H1 (cell line): Measurements from ENCODE around the gene FJX1. TPM values are rescaled to one million over a fixed set of nuclear protein-coding genes. Genes with fewer than 3 reads are reported as not detected.

Experiments used
- CTCF ChIA-PET: fragments of 300-600 bp; sonication (Branson Sonifier 250); formaldehyde crosslinking; loops from one replicate; lab custom pipeline; 2021; ENCODE audit not compliant: partially characterized antibody; lab: Charles Lee
- POLR2A ChIA-PET: fragments of 300-600 bp; sonication (Branson Sonifier 250); formaldehyde crosslinking; loops from one replicate; lab custom pipeline; 2021; ENCODE audit warnings: inconsistent platforms; ENCODE audit not compliant: partially characterized antibody; lab: Charles Lee
- DNase-seq, 2 experiments: peaks; one replicate each; pipeline versions ENCODE4 v3.0.0 to v3.0.0-alpha.2; 2010 to 2022; ENCODE audit warnings: low spot score in 2 of 2, low read depth in 1 of 2, mixed read lengths in 1 of 2
- FAIRE-seq: peaks from 2 replicates; lab custom pipeline; 2011; peaks lifted over from hg19 to GRCh38; lab: Jason Lieb, UNC
- H2AFZ ChIP-seq: 2 replicates; pipeline ENCODE4 v1.8.1; 2012; ENCODE audit warnings: low read length, inconsistent platforms
- H2AK5ac ChIP-seq: 2 replicates; pipeline ENCODE4 v1.6.1; 2013; ENCODE audit warnings: low read depth, low read length
- H2BK120ac ChIP-seq: replicated peaks from 2 replicates; pipeline ENCODE3; 2013; ENCODE audit warnings: low read depth, low read length, inconsistent platforms
- H2BK12ac ChIP-seq: 2 replicates; pipeline ENCODE4 v1.6.1; 2013; ENCODE audit warnings: low read depth, low read length
- H2BK15ac ChIP-seq: 2 replicates; pipeline ENCODE4 v1.6.1; 2013; ENCODE audit warnings: low read length
- H2BK20ac ChIP-seq: 2 replicates; pipeline ENCODE4 v1.6.1; 2013; ENCODE audit warnings: low read length
- H2BK5ac ChIP-seq: 2 replicates; pipeline ENCODE4 v1.6.1; 2013; ENCODE audit warnings: low read depth, low read length
- H3K14ac ChIP-seq: 2 replicates; pipeline ENCODE4 v1.6.1; 2013; ENCODE audit warnings: inconsistent platforms; ENCODE audit not compliant: insufficient read length
- H3K18ac ChIP-seq: 2 replicates; pipeline ENCODE4 v1.6.1; 2013; ENCODE audit warnings: low read length; ENCODE audit errors: extremely low read depth
- H3K23ac ChIP-seq: 2 replicates; pipeline ENCODE4 v1.6.1; 2013; ENCODE audit warnings: inconsistent platforms; ENCODE audit not compliant: insufficient read length
- H3K23me2 ChIP-seq: 2 replicates; pipeline ENCODE4 v1.6.1; 2013; ENCODE audit warnings: low read depth, low read length
- H3K27ac ChIP-seq: 2 replicates; pipeline ENCODE4 v1.6.1; 2011; ENCODE audit warnings: low read depth, low read length, inconsistent platforms
- H3K27me3 ChIP-seq, 4 experiments: replicated peaks in 1 of 4; 1 replicate in 1 of 4; 2 replicates in 3 of 4; pipeline versions ENCODE4 v1.6.1 to v1.8.1; 2011 to 2013; ENCODE audit warnings: low read length in 3 of 4, mild to moderate bottlenecking in 3 of 4, inconsistent platforms in 2 of 4, mixed read lengths in 2 of 4, moderate library complexity in 1 of 4; ENCODE audit not compliant: control insufficient read depth in 3 of 4, insufficient read depth in 3 of 4; ENCODE audit errors: extremely low read depth in 1 of 4
- H3K36me3 ChIP-seq, 4 experiments: 2 replicates each; pipeline versions ENCODE4 v1.6.1 to v1.8.1; 2011 to 2013; ENCODE audit warnings: mild to moderate bottlenecking in 4 of 4, low read length in 3 of 4, moderate library complexity in 2 of 4, control low read depth in 1 of 4, inconsistent platforms in 1 of 4; ENCODE audit not compliant: insufficient read depth in 4 of 4, control insufficient read depth in 2 of 4
- H3K4ac ChIP-seq: replicated peaks from 2 replicates; pipeline ENCODE3; 2013; ENCODE audit warnings: low read length, low read depth, mixed read lengths, inconsistent platforms; ENCODE audit not compliant: insufficient read length
- H3K4me1 ChIP-seq, 4 experiments: replicated peaks in 1 of 4; 1 replicate in 1 of 4; 2 replicates in 3 of 4; pipeline versions ENCODE4 v1.6.1 to v1.8.1; 2011 to 2013; ENCODE audit warnings: low read length in 3 of 4, inconsistent platforms in 2 of 4, mixed read lengths in 1 of 4; ENCODE audit not compliant: insufficient read depth in 4 of 4, control insufficient read depth in 3 of 4
- H3K4me2 ChIP-seq, 2 experiments: 2 replicates each; pipeline versions ENCODE4 v1.6.1 to v1.8.1; 2011 to 2013; ENCODE audit warnings: low read depth in 2 of 2, low read length in 2 of 2, control low read depth in 1 of 2, inconsistent platforms in 1 of 2, mild to moderate bottlenecking in 1 of 2; ENCODE audit not compliant: insufficient read depth in 1 of 2
- H3K4me3 ChIP-seq, 4 experiments: fragments of 200-600, 300-600 bp in 1 of 4; sonication (generic), shearing (Covaris generic), sonication (Bioruptor Twin) in 1 of 4; 2 replicates each; pipeline versions ENCODE4 v1.5.1 to v1.8.1; 2011 to 2016; ENCODE audit warnings: low read length in 4 of 4, low read depth in 3 of 4, control low read depth in 2 of 4, inconsistent platforms in 2 of 4, mild to moderate bottlenecking in 2 of 4, mixed read lengths in 1 of 4, moderate library complexity in 1 of 4; ENCODE audit not compliant: insufficient read depth in 2 of 4; ENCODE audit errors: extremely low read depth in 1 of 4
- H3K56ac ChIP-seq: replicated peaks from 2 replicates; pipeline ENCODE3; 2013; ENCODE audit warnings: low read depth, mild to moderate bottlenecking, mixed read lengths, low read length, inconsistent platforms; ENCODE audit not compliant: insufficient read length
- H3K79me1 ChIP-seq: 2 replicates; pipeline ENCODE4 v1.6.1; 2013; ENCODE audit warnings: low read depth, low read length, control low read depth
- H3K79me2 ChIP-seq, 2 experiments: 2 replicates each; pipeline versions ENCODE4 v1.6.1 to v1.8.1; 2012 to 2013; ENCODE audit warnings: low read length in 2 of 2, mild to moderate bottlenecking in 2 of 2, inconsistent platforms in 1 of 2; ENCODE audit not compliant: insufficient read depth in 2 of 2, control insufficient read depth in 1 of 2
- H3K9ac ChIP-seq, 4 experiments: replicated peaks in 1 of 4; 1 replicate in 1 of 4; 2 replicates in 3 of 4; pipeline versions ENCODE4 v1.6.1 to v1.8.1; 2011 to 2013; ENCODE audit warnings: low read depth in 3 of 4, low read length in 3 of 4, control low read depth in 2 of 4, mild to moderate bottlenecking in 2 of 4, moderate library complexity in 2 of 4, inconsistent platforms in 1 of 4; ENCODE audit errors: extremely low read depth in 1 of 4
- H3K9me3 ChIP-seq, 2 experiments: 2 replicates each; pipeline versions ENCODE4 v1.6.1 to v1.8.1; 2012 to 2013; ENCODE audit warnings: mild to moderate bottlenecking in 2 of 2, moderate library complexity in 2 of 2, control low read depth in 1 of 2, inconsistent platforms in 1 of 2, low read depth in 1 of 2, low read length in 1 of 2, mixed read lengths in 1 of 2; ENCODE audit not compliant: insufficient read depth in 2 of 2
- H4K20me1 ChIP-seq, 2 experiments: replicated peaks in 1 of 2; 2 replicates each; pipeline versions ENCODE3 to v1.8.1; 2011 to 2013; ENCODE audit warnings: inconsistent platforms in 2 of 2, low read length in 2 of 2, mild to moderate bottlenecking in 1 of 2; ENCODE audit not compliant: insufficient read depth in 2 of 2, control insufficient read depth in 1 of 2
- H4K5ac ChIP-seq: 2 replicates; pipeline ENCODE4 v1.6.1; 2013; ENCODE audit warnings: low read length, low read depth, mixed read lengths, inconsistent platforms; ENCODE audit not compliant: insufficient read length
- H4K8ac ChIP-seq: 2 replicates; pipeline ENCODE4 v1.8.0; 2013; ENCODE audit warnings: mild to moderate bottlenecking, moderate library complexity, low read length, inconsistent platforms; ENCODE audit not compliant: insufficient read depth; ENCODE audit errors: extremely low read depth
- H4K91ac ChIP-seq: replicated peaks from 2 replicates; pipeline ENCODE3; 2013; ENCODE audit warnings: low read length, mixed read lengths, inconsistent platforms; ENCODE audit not compliant: insufficient read length
- CBX5 ChIP-seq: fragments of 300-800, 300-1000 bp; sonication (generic); IDR thresholded peaks from 2 replicates; pipeline ENCODE4 v1.7.1; 2016; ENCODE audit warnings: antibody characterized with exemption, low read length, low read depth
- E2F6 ChIP-seq: IDR thresholded peaks from 2 replicates; pipeline ENCODE4 v1.6.1; 2012; ENCODE audit warnings: inconsistent platforms
- EGR1 ChIP-seq: IDR thresholded peaks from 2 replicates; pipeline ENCODE4 v1.6.1; 2011; ENCODE audit warnings: low read depth, low read length, borderline replicate concordance
- FOSL1 ChIP-seq: IDR thresholded peaks from 2 replicates; pipeline ENCODE4 v1.6.1; 2011; ENCODE audit warnings: mild to moderate bottlenecking, low read depth, low read length, moderate library complexity; ENCODE audit not compliant: insufficient read depth
- GTF2F1 ChIP-seq: IDR thresholded peaks from 2 replicates; pipeline ENCODE4 v1.6.1; 2012; ENCODE audit warnings: low read depth, low read length, improper control_type of control experiment, borderline replicate concordance
- JUND ChIP-seq: IDR thresholded peaks from 2 replicates; pipeline ENCODE4 v1.6.1; 2011; ENCODE audit warnings: mild to moderate bottlenecking, improper control_type of control experiment, low read length
- MAFK ChIP-seq: IDR thresholded peaks from 2 replicates; pipeline ENCODE4 v1.6.1; 2012; ENCODE audit warnings: low read depth, mild to moderate bottlenecking, improper control_type of control experiment, low read length
- NANOG ChIP-seq: IDR thresholded peaks from 2 replicates; pipeline ENCODE4 v1.6.1; 2011; ENCODE audit warnings: low read length, low read depth, mild to moderate bottlenecking, inconsistent platforms; ENCODE audit not compliant: insufficient read depth, poor library complexity, severe bottlenecking
- RAD21 ChIP-seq, 2 experiments: IDR thresholded peaks in 1 of 2; conservative IDR thresholded peaks in 1 of 2; 2 replicates each; pipeline ENCODE4 v1.6.1; 2011; ENCODE audit warnings: low read depth in 2 of 2, low read length in 2 of 2, improper control_type of control experiment in 1 of 2, inconsistent platforms in 1 of 2, mild to moderate bottlenecking in 1 of 2, moderate library complexity in 1 of 2
- SIX5 ChIP-seq: IDR thresholded peaks from 2 replicates; pipeline ENCODE4 v1.6.1; 2011; ENCODE audit warnings: mild to moderate bottlenecking, low read depth, low read length
- SP4 ChIP-seq: IDR thresholded peaks from 2 replicates; pipeline ENCODE4 v1.6.1; 2012; ENCODE audit warnings: low read length, inconsistent platforms
- TAF7 ChIP-seq: optimal IDR thresholded peaks from 2 replicates; pipeline ENCODE3; 2011; ENCODE audit warnings: low read depth, mild to moderate bottlenecking, inconsistent platforms, low read length, moderate library complexity, borderline replicate concordance
- TEAD4 ChIP-seq: IDR thresholded peaks from 2 replicates; pipeline ENCODE4 v1.6.1; 2012; ENCODE audit warnings: low read depth, low read length, inconsistent platforms, mixed read lengths
- WGBS, 2 experiments: shearing (Covaris generic) in 1 of 2; methylation state at CpG; one replicate each; pipeline versions ENCODE4 v1.1.6 to v1.1.7; 2013 to 2015; ENCODE audit warnings: low lambda C conversion rate in 2 of 2, mixed read lengths in 2 of 2, inconsistent platforms in 1 of 2, low coverage in 1 of 2, missing lambda C conversion rate in 1 of 2; ENCODE audit not compliant: insufficient replicate concordance in 2 of 2, insufficient coverage in 1 of 2, insufficient read length in 1 of 2; ENCODE audit errors: extremely low coverage in 1 of 2, missing lambda C conversion rate in 1 of 2; 5-methylcytosine and 5-hydroxymethylcytosine counted together
- polyA plus RNA-seq, 7 experiments: library from polyadenylated mRNA; depleted of rRNA in 3 of 7; stranded (reverse) in 5 of 7; unstranded in 2 of 7; fragments of >200 nt in 5 of 7; fragments of 200-250 nt in 2 of 7; gene quantifications; 1 replicate in 5 of 7; 2 replicates in 1 of 7; 4 replicates in 1 of 7; pipeline versions ENCODE4 v1.2.1 to v1.2.3, GENCODE V29; 2011 to 2013; ENCODE audit warnings: missing spikeins in 2 of 7, mixed read lengths in 2 of 7
- total RNA-seq: library from RNA; stranded (reverse); fragmentation: NEBNext Ultra II Directional; extraction: Animal tissue kit (Norgen Biotek cat#: 25700); gene quantifications from 2 replicates; pipeline ENCODE4 v1.2.1, GENCODE V29; 2021

Gene FJX1
- total and polyA plus RNA-seq, 2 of the 8 experiments (the other 6 are each of a cell fraction or from before 2014, with no cell fraction given): 6.3 to 13.3 TPM

GRCh38 chr11:35606206-35606605 is 12.1 kb upstream of the FJX1 start:
- Histone ChIP-seq H3K9ac (no peak overlapping the region), H4K91ac (no peak overlapping the region), H3K4me3 (no peak overlapping the region), H2BK120ac (no peak overlapping the region), H2AK5ac (no peak overlapping the region), H4K8ac (no peak overlapping the region), H3K14ac (no peak overlapping the region), H2BK15ac (no peak overlapping the region), H2AFZ (no peak overlapping the region), H3K79me2 (no peaks in the 10 kb centered on the region), H2BK20ac (no peak overlapping the region), H3K27me3 (peaks cover 0 to 3% (median 0%) of the 10 kb centered on the region in 4 experiments; a peak in 2 of 7 replicates), H3K23ac (no peak overlapping the region), H3K23me2 (no peaks in the 10 kb centered on the region), H3K4ac (no peak overlapping the region), H3K4me1 (peaks cover 0 to 14% (median 5%) of the 10 kb centered on the region in 4 experiments; a peak in 5 of 7 replicates), H2BK12ac (no peak overlapping the region), H3K4me2 (no peak overlapping the region), H3K27ac (no peak overlapping the region), H3K18ac (no peak overlapping the region), H2BK5ac (no peak overlapping the region), H3K79me1 (no peaks in the 10 kb centered on the region), H3K36me3 (no peaks in the 10 kb centered on the region), H4K5ac (no peak overlapping the region), H3K9me3 (no peaks in the 10 kb centered on the region), H3K56ac (no peak overlapping the region), H4K20me1 (no peaks in the 10 kb centered on the region)
- DNase-seq (no peak), FAIRE-seq (no peak)
- ChIA-PET CTCF (interaction anchor here (0.7 to 2.7 kb wide), 8 partner anchors 9 to 216 kb away, joined by 3 to 16 read pairs (median 4); no protein-coding TSS in a partner anchor), POLR2A (interaction anchor here (2.2 kb wide), 1 partner anchor 13 kb away, joined by 7 read pairs; the partner anchor contains the start of gene FJX1)
- 88% methylated on average over 5 of the region's 5 CpGs; no CpG with 5 or more reads in 1 of the 2 experiments for WGBS, 2 experiments
- TF ChIP-seq E2F6: no peak
- TF ChIP-seq SP4: no peak
- no peak for TF ChIP-seq NANOG
- TF ChIP-seq EGR1: no peak
- TF ChIP-seq CBX5: no peak
- no peak for TF ChIP-seq SIX5
- no peak for TF ChIP-seq RAD21 (IDR thresholded peaks at IDR 0.05 in 1 of 2, conservative IDR thresholded peaks at IDR 0.05 in 1 of 2; ENCODE audit: low read depth in 2 of 2, low read length in 2 of 2)
- TF ChIP-seq TAF7: no peak
- TF ChIP-seq FOSL1: no peak
- TF ChIP-seq JUND: no peak
- no peak for TF ChIP-seq MAFK
- TF ChIP-seq TEAD4: no peak
- TF ChIP-seq GTF2F1: no peak
